Osteoblast (primary cell): ENCODE measurements around the gene GDI1. TPM values are rescaled to one million over a fixed set of nuclear protein-coding genes. Genes with fewer than 3 reads are reported as not detected.

ENCODE experiments used
- DNase-seq: peaks from one replicate; pipeline ENCODE4 v3.0.0; 2011; ENCODE audit warnings: low spot score, mixed read lengths; ENCODE audit not compliant: insufficient read length; ENCODE audit errors: missing footprints
- H2AFZ ChIP-seq: 2 replicates; pipeline ENCODE4 v1.6.0; 2011; ENCODE audit warnings: mild to moderate bottlenecking, low read length
- H3K27ac ChIP-seq: 2 replicates; pipeline ENCODE4 v1.5.1; 2011; ENCODE audit warnings: mild to moderate bottlenecking, low read depth, low read length, moderate library complexity
- H3K27me3 ChIP-seq: 2 replicates; pipeline ENCODE4 v1.6.0; 2012; ENCODE audit warnings: mild to moderate bottlenecking, control low read depth, inconsistent platforms, low read length, moderate library complexity; ENCODE audit not compliant: insufficient read depth
- H3K36me3 ChIP-seq: 2 replicates; pipeline ENCODE4 v1.5.1; 2011; ENCODE audit warnings: mild to moderate bottlenecking, low read length, control low read depth, moderate library complexity; ENCODE audit not compliant: insufficient read depth
- H3K4me1 ChIP-seq: 2 replicates; pipeline ENCODE4 v1.5.1; 2011; ENCODE audit warnings: mild to moderate bottlenecking, low read length, control low read depth, moderate library complexity; ENCODE audit not compliant: insufficient read depth
- H3K4me2 ChIP-seq: 2 replicates; pipeline ENCODE4 v1.6.0; 2011; ENCODE audit warnings: mild to moderate bottlenecking, low read length; ENCODE audit not compliant: insufficient read depth
- H3K4me3 ChIP-seq: fragments of 200-600 bp; sonication (generic); 3 replicates; pipeline ENCODE4 v1.5.1; 2012; ENCODE audit warnings: mild to moderate bottlenecking, low read length, inconsistent platforms; ENCODE audit not compliant: insufficient read depth
- H3K79me2 ChIP-seq: 2 replicates; pipeline ENCODE4 v1.6.0; 2012; ENCODE audit warnings: mild to moderate bottlenecking, low read length, control low read depth, inconsistent platforms; ENCODE audit not compliant: insufficient read depth
- H3K9me3 ChIP-seq: 2 replicates; pipeline ENCODE4 v1.5.1; 2011; ENCODE audit warnings: low read depth, low read length, control low read depth
- H4K20me1 ChIP-seq: 2 replicates; pipeline ENCODE4 v1.6.0; 2012; ENCODE audit warnings: mild to moderate bottlenecking, low read length, control low read depth; ENCODE audit not compliant: insufficient read depth
- total RNA-seq: library from RNA; depleted of rRNA; stranded (reverse); fragments of >200 nt; gene quantifications from 2 replicates; pipeline ENCODE4 v1.2.3, GENCODE V29; 2012
- TF ChIP-seq, protein P1 (sequence below): IDR thresholded peaks from 2 replicates; pipeline ENCODE4 v1.5.1; 2011; ENCODE audit warnings: mild to moderate bottlenecking, low read depth, low read length, moderate library complexity; ENCODE audit errors: extremely low read depth

GDI1 gene
- total RNA-seq, 1 donor, result 74.6 TPM

DNA sequence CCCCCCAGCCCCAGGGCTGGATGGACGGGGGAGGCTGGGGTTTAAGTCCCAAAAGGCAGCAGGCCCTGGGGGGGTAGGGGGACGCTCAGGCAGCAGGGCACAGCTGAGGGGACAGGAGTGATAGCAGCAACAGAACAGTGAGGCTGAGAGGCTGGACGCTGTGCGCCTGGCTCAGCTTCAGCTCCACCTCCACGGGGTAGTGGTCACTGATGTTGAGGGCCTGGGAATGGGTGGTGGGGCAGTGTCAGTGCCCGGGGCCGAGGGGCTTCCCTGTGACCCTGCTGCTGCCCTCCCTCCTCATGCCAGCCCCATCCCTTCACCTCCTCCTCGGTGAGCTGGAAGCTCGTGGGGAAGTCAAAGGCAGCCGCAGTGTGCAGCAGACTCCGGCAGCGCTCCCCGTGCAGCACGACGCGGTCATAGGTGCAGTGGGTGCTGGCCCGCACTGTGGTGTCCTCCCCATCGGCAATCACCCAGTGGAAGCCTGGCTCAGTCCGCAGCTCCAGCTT lies 34.3 kb upstream of the GDI1 start:
- TF ChIP-seq, protein P1, sequence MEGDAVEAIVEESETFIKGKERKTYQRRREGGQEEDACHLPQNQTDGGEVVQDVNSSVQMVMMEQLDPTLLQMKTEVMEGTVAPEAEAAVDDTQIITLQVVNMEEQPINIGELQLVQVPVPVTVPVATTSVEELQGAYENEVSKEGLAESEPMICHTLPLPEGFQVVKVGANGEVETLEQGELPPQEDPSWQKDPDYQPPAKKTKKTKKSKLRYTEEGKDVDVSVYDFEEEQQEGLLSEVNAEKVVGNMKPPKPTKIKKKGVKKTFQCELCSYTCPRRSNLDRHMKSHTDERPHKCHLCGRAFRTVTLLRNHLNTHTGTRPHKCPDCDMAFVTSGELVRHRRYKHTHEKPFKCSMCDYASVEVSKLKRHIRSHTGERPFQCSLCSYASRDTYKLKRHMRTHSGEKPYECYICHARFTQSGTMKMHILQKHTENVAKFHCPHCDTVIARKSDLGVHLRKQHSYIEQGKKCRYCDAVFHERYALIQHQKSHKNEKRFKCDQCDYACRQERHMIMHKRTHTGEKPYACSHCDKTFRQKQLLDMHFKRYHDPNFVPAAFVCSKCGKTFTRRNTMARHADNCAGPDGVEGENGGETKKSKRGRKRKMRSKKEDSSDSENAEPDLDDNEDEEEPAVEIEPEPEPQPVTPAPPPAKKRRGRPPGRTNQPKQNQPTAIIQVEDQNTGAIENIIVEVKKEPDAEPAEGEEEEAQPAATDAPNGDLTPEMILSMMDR, result no peak
- peaks cover 3% of the 10 kb centered on the region for H3K4me1 ChIP-seq
- no peak for DNase-seq
- H3K4me3 ChIP-seq, result no peak overlapping the region
- no peaks in the 10 kb centered on the region for H3K27me3 ChIP-seq
- H3K4me2 ChIP-seq, result no peak overlapping the region
- peaks cover 30% of the 10 kb centered on the region for H3K36me3 ChIP-seq
- H3K27ac ChIP-seq, result no peak overlapping the region
- H4K20me1 ChIP-seq, result peaks cover 20% of the 10 kb centered on the region
- no peak overlapping the region for H2AFZ ChIP-seq
- H3K79me2 ChIP-seq, result peaks cover 20% of the 10 kb centered on the region
- no peaks in the 10 kb centered on the region for H3K9me3 ChIP-seq

DNA sequence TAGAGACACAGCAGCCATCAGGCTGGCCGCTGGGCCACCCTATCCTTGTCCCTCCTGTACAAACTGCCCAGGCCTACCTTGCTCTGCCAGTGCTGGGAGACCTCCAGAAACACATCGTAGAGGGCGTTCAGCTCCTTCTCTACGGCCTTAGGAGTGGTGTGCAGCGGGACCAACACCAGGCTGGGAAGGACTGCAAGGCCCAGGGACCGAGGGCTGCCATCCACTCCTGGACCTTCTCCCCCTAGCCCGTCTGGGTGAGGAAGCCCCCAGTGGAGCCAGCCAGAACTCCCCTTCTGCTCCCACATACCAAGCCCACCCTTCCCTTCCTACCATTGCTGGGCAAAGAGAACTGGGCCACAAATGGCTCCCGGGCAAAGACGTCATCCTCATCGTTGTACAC lies 33.8 kb upstream of the GDI1 start:
- TF ChIP-seq, protein P1, result no peak
- DNase-seq, result no peak
- peaks cover 22% of the 10 kb centered on the region for H3K79me2 ChIP-seq
- no peak overlapping the region for H3K4me2 ChIP-seq
- H3K4me1 ChIP-seq, result peaks cover 5% of the 10 kb centered on the region
- H3K27ac ChIP-seq, result no peak overlapping the region
- peaks cover 20% of the 10 kb centered on the region for H4K20me1 ChIP-seq
- H3K9me3 ChIP-seq, result no peaks in the 10 kb centered on the region
- peaks cover 30% of the 10 kb centered on the region for H3K36me3 ChIP-seq
- no peaks in the 10 kb centered on the region for H3K27me3 ChIP-seq
- no peak overlapping the region for H3K4me3 ChIP-seq
- H2AFZ ChIP-seq, result no peak overlapping the region

DNA sequence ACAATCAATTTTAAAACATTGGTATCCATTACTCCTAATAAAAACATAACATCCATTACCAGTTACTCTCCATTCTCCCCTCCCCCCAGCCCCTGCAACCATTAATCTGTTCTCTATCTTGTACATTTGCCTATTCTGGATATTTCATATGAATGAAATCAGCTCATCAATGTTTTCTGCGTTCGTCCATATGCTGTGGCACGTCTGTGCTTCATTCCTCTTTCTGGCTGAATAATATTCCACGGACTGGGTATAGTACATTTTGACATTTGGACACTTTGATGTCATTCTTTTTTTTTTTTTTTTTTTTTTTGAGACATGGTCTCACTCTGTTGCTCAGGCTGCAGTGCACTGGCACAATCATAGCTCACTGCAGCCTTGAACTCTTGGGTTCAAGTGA lies 33.1 kb upstream of the GDI1 start:
- Histone ChIP-seq H3K27ac (no peak overlapping the region), H3K36me3 (peaks cover 26% of the 10 kb centered on the region), H4K20me1 (peaks cover 14% of the 10 kb centered on the region), H3K27me3 (no peaks in the 10 kb centered on the region), H3K4me1 (peaks cover 11% of the 10 kb centered on the region), H3K79me2 (peaks cover 22% of the 10 kb centered on the region), H3K9me3 (no peaks in the 10 kb centered on the region), H3K4me2 (no peak overlapping the region), H2AFZ (no peak overlapping the region), H3K4me3 (no peak overlapping the region)
- DNase-seq, result no peak
- TF ChIP-seq, protein P1, result no peak

DNA sequence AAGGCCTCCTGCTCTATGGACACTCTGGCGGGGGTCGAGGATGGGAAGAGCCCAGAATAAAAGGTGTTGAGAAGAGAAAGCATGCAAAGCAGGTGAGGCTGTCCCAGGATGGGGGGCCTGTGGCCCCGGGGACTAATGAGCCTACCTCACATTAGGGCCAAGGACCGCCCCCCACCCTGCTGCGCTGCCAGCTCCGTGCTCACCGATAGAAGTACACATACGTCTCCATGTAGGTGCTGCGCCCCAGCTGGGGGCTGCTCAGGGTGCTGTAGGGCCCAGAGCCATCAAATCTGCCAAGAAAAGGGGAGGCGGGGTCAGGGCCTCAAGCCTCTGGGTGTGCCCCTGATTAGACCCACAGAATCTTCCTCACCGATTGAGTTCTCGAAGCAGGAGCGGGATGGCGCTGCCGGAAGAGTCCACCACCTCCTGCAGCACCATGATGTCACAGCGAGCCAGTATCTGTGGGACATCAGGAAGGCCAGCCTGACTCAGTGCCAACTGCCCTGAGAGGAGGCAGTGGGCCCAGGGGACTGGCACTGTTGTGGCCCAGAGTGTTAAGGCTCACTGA lies 32.2 kb upstream of the GDI1 start:
- Histone ChIP-seq H3K27me3 (no peaks in the 10 kb centered on the region), H4K20me1 (peaks cover 5% of the 10 kb centered on the region), H3K9me3 (no peaks in the 10 kb centered on the region), H3K4me1 (peaks cover 15% of the 10 kb centered on the region), H3K27ac (no peak overlapping the region), H2AFZ (no peak overlapping the region), H3K4me3 (no peak overlapping the region), H3K79me2 (peaks cover 20% of the 10 kb centered on the region), H3K36me3 (peaks cover 18% of the 10 kb centered on the region), H3K4me2 (no peak overlapping the region)
- no peak for DNase-seq
- TF ChIP-seq, protein P1, result no peak
